Neural progenitor cell (in vitro differentiated cells): Measurements from ENCODE around the gene LHFPL2. TPM values are rescaled to one million over a fixed set of nuclear protein-coding genes. Genes with fewer than 3 reads are reported as not detected.
A peak's percentile ranks its signal among the peaks of the same experiment; 100 is the strongest.

Source experiments
- DNase-seq: peaks from one replicate; pipeline ENCODE4 v3.0.0-alpha.2; 2016; ENCODE audit warnings: low spot score
- H2AFZ ChIP-seq: fragments of 200-600 bp; sonication (generic); replicated peaks from 2 replicates; pipeline ENCODE4 v1.6.1; 2016; ENCODE audit warnings: antibody characterized with exemption
- H3F3A ChIP-seq: fragments of 200-600 bp; sonication (generic); 2 replicates; pipeline ENCODE4 v1.6.1; 2016; ENCODE audit warnings: antibody characterized with exemption, low read depth
- H3K27ac ChIP-seq: fragments of 200-600 bp; sonication (generic); 2 replicates; pipeline ENCODE4 v1.5.1; 2016; ENCODE audit warnings: mild to moderate bottlenecking
- H3K27me3 ChIP-seq: fragments of 200-600 bp; sonication (generic); 2 replicates; pipeline ENCODE4 v1.6.1; 2016; ENCODE audit warnings: mild to moderate bottlenecking, moderate library complexity
- H3K36me3 ChIP-seq: fragments of 200-600 bp; sonication (generic); 2 replicates; pipeline ENCODE4 v1.5.1; 2016
- H3K4me1 ChIP-seq: fragments of 200-600 bp; sonication (generic); 2 replicates; pipeline ENCODE4 v1.6.1; 2016; ENCODE audit warnings: mixed run types
- H3K4me2 ChIP-seq: fragments of 200-600 bp; sonication (generic); 2 replicates; pipeline ENCODE4 v1.6.1; 2016
- H3K4me3 ChIP-seq: fragments of 200-600 bp; sonication (generic); 2 replicates; pipeline ENCODE4 v1.5.1; 2016
- H3K79me2 ChIP-seq: fragments of 200-600 bp; sonication (generic); 2 replicates; pipeline ENCODE4 v1.6.1; 2016; ENCODE audit warnings: low read depth
- H3K9ac ChIP-seq: fragments of 200-600 bp; sonication (generic); 2 replicates; pipeline ENCODE4 v1.6.1; 2016
- H3K9me3 ChIP-seq: fragments of 200-600 bp; sonication (generic); 2 replicates; pipeline ENCODE4 v1.5.1; 2016; ENCODE audit warnings: low read depth
- H4K20me1 ChIP-seq: fragments of 200-600 bp; sonication (generic); 2 replicates; pipeline ENCODE4 v1.6.1; 2016; ENCODE audit warnings: low read depth
- H3K27ac Mint-ChIP-seq: 3 replicates; pipeline ENCODE4 v1.8.0; 2021; ENCODE audit warnings: mixed read lengths
- H3K27me3 Mint-ChIP-seq: 2 replicates; pipeline ENCODE4 v1.8.0; 2022; ENCODE audit warnings: low read depth, mild to moderate bottlenecking, inconsistent platforms, moderate library complexity, mixed read lengths; ENCODE audit not compliant: insufficient read depth
- H3K36me3 Mint-ChIP-seq: 3 replicates; pipeline ENCODE4 v1.8.0; 2021; ENCODE audit warnings: mixed read lengths
- H3K4me1 Mint-ChIP-seq: 3 replicates; pipeline ENCODE4 v1.8.0; 2021; ENCODE audit warnings: mixed read lengths
- H3K4me3 Mint-ChIP-seq: 3 replicates; pipeline ENCODE4 v1.8.0; 2021; ENCODE audit warnings: mild to moderate bottlenecking, moderate library complexity, mixed read lengths
- H3K9me3 Mint-ChIP-seq: 3 replicates; pipeline ENCODE4 v1.8.0; 2020; ENCODE audit warnings: mixed read lengths
- CTCF ChIP-seq: fragments of 200-600 bp; sonication (generic); IDR thresholded peaks from 2 replicates; pipeline ENCODE4 v1.5.1; 2017; ENCODE audit warnings: antibody characterized with exemption, mild to moderate bottlenecking
- EZH2 ChIP-seq: fragments of 200-600 bp; sonication (generic); IDR thresholded peaks from 2 replicates; pipeline ENCODE4 v1.6.1; 2017; ENCODE audit warnings: antibody characterized with exemption, mild to moderate bottlenecking, moderate library complexity
- EZH2phosphoT487 ChIP-seq: fragments of 200-600 bp; sonication (generic); IDR thresholded peaks from 2 replicates; pipeline ENCODE4 v1.6.1; 2017; ENCODE audit warnings: antibody characterized with exemption
- total RNA-seq: library from RNA; depleted of rRNA; stranded (reverse); fragments of >200 nt; gene quantifications from 2 replicates; pipeline ENCODE4 v1.2.3, GENCODE V29; 2015; ENCODE audit warnings: low replicate concordance

The LHFPL2 gene
- total RNA-seq, 1 donor from 2014 or later, result 21.1 TPM

- no peaks in the 10 kb centered on the region for H3K79me2 ChIP-seq
- H3K4me2 ChIP-seq, result no peak overlapping the region
- H3K4me1 ChIP-seq, result peaks cover 30% of the 10 kb centered on the region
- TF ChIP-seq EZH2 (no peak), CTCF (no peak), EZH2phosphoT487 (no peak)
- H3K4me3 ChIP-seq, result no peak overlapping the region
- H3K9me3 ChIP-seq, result no peaks in the 10 kb centered on the region
- Mint-ChIP-seq H3K4me1 (peaks cover 27% of the 10 kb centered on the region), H3K27me3 (no peaks in the 10 kb centered on the region), H3K27ac (no peak overlapping the region), H3K36me3 (peaks cover 3% of the 10 kb centered on the region), H3K4me3 (no peak overlapping the region), H3K9me3 (no peaks in the 10 kb centered on the region)
- DNase-seq, result no peak
- H3K9ac ChIP-seq, result no peak overlapping the region
- H3K27ac ChIP-seq, result no peak overlapping the region
- no peaks in the 10 kb centered on the region for H3K36me3 ChIP-seq
- H3F3A ChIP-seq, result peaks cover 7% of the 10 kb centered on the region
- H3K27me3 ChIP-seq, result peaks cover 5% of the 10 kb centered on the region
- no peak overlapping the region for H2AFZ ChIP-seq
- peaks cover 26% of the 10 kb centered on the region for H4K20me1 ChIP-seq
These were observed 142.7 kb downstream of the LHFPL2 start for GRCh38 chr5:78505860-78506259.

GRCh38 chr5:78504704-78505677, 143.6 kb downstream of the LHFPL2 start:
- peaks cover 7% of the 10 kb centered on the region for H3F3A ChIP-seq
- no peak for DNase-seq
- H3K9ac ChIP-seq, result no peak overlapping the region
- H3K36me3 Mint-ChIP-seq, result peaks cover 4% of the 10 kb centered on the region
- H3K4me1 ChIP-seq, result peaks cover 23% of the 10 kb centered on the region
- no peaks in the 10 kb centered on the region for H3K36me3 ChIP-seq
- peak overlapping the region; percentile 80 for H3K27ac Mint-ChIP-seq
- H3K79me2 ChIP-seq, result no peaks in the 10 kb centered on the region
- H4K20me1 ChIP-seq, result peaks cover 18% of the 10 kb centered on the region
- peaks cover 22% of the 10 kb centered on the region for H3K4me1 Mint-ChIP-seq
- no peak overlapping the region for H3K4me3 ChIP-seq
- H3K9me3 ChIP-seq, result no peaks in the 10 kb centered on the region
- no peaks in the 10 kb centered on the region for H3K9me3 Mint-ChIP-seq
- TF ChIP-seq EZH2 (no peak), EZH2phosphoT487 (no peak), CTCF (no peak)
- peaks cover 4% of the 10 kb centered on the region for H3K27me3 ChIP-seq
- H3K27me3 Mint-ChIP-seq, result no peaks in the 10 kb centered on the region
- H2AFZ ChIP-seq, result no peak overlapping the region
- H3K4me3 Mint-ChIP-seq, result no peak overlapping the region
- no peak overlapping the region for H3K4me2 ChIP-seq
- no peak overlapping the region for H3K27ac ChIP-seq

GRCh38 chr5:78503958-78504653, 144.5 kb downstream of the LHFPL2 start:
- Mint-ChIP-seq H3K4me1 (peaks cover 17% of the 10 kb centered on the region), H3K27me3 (no peaks in the 10 kb centered on the region), H3K36me3 (peaks cover 2% of the 10 kb centered on the region), H3K4me3 (no peak overlapping the region), H3K9me3 (no peaks in the 10 kb centered on the region), H3K27ac (peak overlapping the region; percentile 80)
- H3K4me1 ChIP-seq, result peaks cover 21% of the 10 kb centered on the region
- no peaks in the 10 kb centered on the region for H3F3A ChIP-seq
- no peak overlapping the region for H3K4me2 ChIP-seq
- no peaks in the 10 kb centered on the region for H3K36me3 ChIP-seq
- DNase-seq, result no peak
- no peaks in the 10 kb centered on the region for H3K9me3 ChIP-seq
- no peak overlapping the region for H3K27ac ChIP-seq
- H4K20me1 ChIP-seq, result peaks cover 12% of the 10 kb centered on the region
- H2AFZ ChIP-seq, result no peak overlapping the region
- H3K9ac ChIP-seq, result no peak overlapping the region
- TF ChIP-seq CTCF (no peak), EZH2 (no peak), EZH2phosphoT487 (no peak)
- no peak overlapping the region for H3K4me3 ChIP-seq
- H3K27me3 ChIP-seq, result no peaks in the 10 kb centered on the region
- H3K79me2 ChIP-seq, result no peaks in the 10 kb centered on the region
